Activated T-helper 1 cell treated with Interleukin-2 at 50 U/mL for 16 hours (primary cell): ENCODE measurements around the gene IL1R2.
"Not testable (repeated sequence)": the region's sequence is repeated elsewhere in the genome, so short reads cannot be mapped to it uniquely, and the experiment has no call there.

Experiments used
- DNase-seq: peaks from one replicate; pipeline ENCODE4 v3.0.0-alpha.2; 2020; ENCODE audit warnings: low read depth

IL1R2 gene

DNA sequence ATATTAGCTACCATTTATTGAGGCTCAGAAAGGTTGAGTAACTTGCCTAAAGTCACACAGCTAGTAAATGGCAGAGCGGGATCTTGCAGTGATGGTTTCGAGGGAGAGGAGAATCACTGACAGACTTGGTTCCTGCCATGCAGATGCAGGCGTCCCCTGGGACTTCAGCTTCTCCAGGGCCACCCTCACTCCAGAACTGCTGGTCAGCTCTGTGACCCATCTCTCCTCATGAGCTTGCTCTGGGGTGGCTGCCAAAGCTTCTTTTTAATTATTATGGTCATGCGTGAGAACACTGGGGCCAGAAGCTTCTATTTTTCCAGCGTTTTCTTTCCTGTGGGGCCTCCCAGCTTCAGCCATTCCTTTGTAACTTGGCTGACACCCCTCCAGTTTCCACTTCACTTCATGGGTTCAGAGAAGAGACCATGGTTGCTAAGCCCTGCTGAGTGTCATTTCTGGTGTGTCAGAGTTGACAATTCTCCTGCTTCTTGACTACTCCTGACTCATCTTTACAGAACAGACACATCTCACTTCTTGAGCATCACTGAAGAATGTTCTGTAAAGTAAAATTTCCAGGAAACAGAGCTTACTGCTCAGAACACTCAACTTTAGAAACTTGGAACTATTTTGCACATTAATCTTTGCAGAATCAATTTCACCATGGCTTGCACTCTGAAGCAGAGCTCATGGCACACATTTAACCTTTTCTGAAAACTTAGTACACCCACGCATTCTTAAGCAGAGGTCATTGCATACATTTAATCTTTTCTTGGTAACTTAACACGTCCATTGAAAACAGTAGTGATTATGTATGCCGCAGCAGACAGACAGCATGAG, 70.4 kb downstream of the IL1R2 start:
- no peak for DNase-seq

DNA sequence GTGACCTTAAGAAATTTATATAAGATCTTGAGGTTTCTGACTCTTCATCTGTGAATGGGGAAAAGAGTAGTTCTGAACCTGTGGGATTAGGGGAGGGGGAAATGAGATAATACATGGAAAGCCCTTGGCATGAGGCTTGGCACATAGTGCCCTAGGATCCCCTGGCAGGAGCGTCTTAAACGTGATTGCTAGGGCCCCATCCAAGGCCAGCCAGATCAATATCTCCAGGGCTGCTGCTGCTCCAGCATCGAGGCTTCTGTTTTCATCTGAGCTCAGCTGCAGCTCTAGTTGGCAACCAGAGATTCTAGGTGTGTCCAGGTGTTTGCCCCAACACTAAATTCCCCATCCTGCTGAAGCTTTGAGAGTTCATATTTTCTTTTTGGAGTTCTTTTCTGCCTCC, 71.0 kb downstream of the IL1R2 start:
- no peak for DNase-seq

DNA sequence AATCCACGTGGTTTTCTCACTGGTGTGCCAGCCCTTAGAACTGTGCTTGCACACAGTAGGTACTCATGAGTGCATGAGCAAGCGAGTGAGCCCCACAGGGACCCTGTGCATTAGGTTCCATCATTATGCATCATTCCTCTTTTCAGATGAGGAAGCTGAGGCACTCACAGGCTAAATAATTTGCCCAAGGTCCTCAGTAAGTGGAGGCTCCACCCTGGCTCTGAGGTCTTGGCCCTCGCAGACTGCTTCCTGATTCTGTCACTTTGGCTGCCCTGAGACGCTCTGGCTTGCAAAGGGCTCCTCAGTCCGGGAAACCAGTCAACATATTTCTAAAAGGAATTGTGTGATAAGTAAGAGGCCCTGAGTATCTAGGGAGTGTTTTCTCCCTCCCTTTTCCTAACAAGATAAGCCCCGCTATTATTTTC, 71.7 kb downstream of the IL1R2 start:
- no peak for DNase-seq

DNA sequence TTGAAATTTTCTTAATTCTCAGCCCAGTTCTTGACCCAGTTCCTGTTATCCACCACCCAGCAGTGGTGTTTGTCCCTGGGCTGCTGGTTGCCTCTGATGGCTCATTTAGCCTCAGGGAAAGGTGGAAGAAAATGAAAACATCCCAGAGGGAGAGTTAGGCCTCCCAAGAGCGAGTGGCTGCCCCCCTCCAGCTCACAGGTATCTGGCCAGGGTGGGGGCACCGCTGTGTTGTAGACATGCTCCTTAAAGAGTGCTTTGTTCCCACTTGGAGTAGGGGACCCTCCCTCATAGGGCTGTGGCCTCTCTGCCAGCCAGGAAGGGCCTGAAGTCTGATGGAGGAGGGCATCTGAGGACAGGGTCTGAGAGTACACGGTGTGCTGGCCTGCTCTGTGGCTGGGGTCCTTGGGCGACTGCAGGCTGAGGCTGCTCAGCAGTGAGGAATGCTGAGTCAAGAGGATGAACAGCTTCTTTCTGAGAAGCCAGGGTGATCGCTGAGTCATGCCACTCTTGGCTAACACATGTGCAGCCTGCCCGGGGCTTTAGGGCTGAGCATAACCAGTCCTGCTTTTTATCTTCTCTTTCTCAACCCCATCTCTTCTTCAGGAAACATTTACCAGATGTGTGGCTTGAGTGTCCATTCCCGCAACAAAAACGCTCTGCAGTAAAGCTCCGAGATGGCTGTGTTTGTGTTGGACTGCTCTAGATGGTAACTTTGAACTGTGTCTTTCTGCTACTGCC, 72.3 kb downstream of the IL1R2 start:
- no peak for DNase-seq

DNA sequence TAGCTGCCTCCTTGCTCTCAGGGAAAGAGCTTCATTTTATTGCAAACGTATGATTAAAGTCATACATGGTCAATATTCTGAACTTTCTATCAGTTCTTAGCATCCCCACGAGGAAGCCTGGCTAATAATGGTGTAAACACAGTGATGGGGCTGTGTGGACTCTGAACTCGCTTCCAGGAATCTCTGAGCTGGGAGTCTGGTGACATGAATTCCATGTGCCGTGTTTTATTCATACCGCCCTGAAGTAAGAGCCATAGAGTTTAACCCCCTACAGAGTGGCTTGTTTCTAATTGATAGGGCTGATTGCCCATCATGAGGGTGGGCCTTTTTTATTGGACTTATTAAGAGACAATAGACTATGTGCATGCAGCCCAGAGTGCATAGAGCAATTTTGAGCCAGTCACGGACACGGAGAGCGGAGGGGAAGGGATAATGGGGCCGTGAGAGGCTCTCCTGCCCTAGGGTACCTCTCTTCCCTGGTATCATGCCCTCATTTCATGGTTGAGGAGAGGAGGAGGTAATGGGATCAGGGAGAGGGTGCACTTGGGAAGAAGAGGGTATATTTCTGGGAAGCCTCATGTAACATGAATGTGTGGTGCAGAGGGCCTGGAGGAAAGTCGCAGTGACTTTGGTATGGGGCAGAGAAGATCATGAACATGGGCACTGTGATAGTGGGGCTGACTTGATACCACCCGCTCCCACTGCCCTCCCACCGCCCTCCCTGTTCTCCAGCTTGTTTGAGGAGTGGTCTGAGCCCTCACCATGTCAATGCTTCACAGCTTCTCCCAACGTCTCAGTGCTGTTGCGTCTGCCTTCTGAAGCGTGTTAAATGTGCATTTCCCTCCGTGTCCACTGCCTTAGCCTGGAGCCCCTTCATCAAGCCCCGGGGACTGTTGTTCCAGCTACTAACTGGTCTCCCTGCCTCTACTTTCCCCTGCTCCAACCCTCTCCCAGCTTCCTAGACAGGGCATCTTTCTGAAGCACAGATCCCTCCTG, 73.2 kb downstream of the IL1R2 start:
- DNase-seq: no peak

DNA sequence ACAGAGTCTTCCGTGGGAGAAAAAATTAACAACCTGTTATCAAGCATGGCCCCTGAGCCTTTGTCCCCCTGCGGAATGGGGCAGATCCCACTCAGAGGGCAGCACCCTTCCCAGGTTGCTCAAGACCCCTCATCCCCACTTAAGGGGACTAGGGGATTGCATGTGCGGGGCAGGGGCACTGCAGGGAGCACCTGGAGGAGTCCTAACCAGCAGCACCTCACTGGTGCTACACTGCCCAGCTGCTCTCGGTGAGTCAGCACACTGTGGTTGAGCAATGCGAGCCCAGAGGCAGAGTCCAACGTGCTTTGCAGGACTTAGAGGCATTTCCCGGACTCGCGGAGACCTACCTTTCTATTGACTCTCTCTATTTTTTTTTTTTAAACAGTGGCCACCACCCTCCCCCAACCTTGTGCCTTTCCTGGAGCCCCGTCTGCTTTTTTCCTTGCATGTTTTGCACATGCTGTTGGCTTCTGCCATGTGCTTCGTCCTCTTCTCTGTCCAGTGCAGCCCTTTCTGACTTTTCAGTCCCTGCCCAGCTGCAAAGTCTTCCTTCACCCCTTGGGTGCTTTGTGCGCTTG, 74.0 kb downstream of the IL1R2 start:
- DNase-seq: no peak

DNA sequence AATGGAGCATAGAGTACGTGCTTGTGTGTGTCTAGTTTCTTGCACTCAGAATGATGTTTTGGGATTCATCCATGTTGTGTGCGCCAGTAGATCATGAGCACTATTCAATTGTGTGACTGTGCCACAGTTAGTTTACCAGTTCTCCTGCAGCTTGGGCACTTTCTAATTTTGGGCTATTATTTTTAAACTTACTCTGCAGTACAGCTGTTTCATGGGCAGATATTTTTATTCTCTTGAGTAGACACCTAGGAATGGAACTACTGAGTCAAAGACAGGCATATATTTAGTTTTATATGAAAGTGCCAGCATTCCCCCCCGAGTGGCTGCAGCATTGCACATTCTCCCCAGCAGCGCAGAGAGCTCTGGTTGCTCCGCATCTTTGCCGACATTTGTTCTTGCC, 74.8 kb downstream of the IL1R2 start:
- no peak for DNase-seq

DNA sequence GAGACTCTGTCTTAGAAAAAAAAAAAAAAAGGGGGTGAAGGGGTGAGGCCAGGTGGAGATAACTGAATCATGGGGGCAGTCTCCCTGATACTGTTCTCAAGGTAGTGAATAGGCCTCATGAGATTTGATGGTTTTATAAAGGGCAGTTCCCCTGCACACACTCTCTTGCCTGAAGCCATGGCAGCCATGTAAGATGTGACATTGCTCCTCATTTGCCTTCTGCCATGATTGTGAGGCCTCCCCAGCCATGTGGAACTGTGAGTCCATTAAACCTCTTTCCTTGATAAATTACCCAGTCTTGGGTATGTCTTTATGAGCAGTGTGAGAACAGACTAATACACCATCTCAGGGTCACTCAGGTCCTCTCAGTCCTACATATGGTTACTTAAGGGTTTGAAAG, 76.4 kb downstream of the IL1R2 start:
- not testable (repeated sequence) for DNase-seq

DNA sequence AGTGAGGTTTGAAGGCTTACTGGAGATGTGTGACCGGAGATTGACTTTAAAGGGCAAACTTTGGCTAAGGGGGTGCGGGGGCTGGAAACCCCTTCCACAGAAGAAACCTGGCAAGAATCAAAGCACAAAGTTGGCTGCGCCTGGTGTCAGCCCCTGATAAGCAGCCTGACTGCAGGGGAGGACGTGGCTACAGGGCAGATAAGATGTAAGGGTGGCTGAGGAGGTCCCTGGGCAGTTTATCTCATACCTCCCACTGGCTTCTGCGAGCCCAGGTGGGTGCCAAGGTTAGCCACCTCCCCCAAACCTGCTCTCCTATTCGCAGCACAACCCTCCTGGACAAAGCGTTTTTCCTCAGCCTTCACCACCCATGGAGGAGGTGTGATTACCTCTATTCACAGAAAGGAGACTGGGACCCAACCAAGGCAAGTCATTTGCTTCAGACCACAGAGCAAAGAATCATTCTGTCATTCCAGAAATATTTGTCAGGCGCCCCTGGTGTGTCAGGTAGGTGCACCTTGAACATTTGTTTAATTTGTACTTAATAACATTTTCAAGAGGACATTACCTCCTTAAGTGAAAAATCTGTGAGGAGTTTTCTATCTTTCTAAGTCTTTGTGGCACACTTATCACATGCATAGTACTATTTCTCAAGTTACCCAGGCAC, 77.7 kb downstream of the IL1R2 start:
- DNase-seq: no peak

DNA sequence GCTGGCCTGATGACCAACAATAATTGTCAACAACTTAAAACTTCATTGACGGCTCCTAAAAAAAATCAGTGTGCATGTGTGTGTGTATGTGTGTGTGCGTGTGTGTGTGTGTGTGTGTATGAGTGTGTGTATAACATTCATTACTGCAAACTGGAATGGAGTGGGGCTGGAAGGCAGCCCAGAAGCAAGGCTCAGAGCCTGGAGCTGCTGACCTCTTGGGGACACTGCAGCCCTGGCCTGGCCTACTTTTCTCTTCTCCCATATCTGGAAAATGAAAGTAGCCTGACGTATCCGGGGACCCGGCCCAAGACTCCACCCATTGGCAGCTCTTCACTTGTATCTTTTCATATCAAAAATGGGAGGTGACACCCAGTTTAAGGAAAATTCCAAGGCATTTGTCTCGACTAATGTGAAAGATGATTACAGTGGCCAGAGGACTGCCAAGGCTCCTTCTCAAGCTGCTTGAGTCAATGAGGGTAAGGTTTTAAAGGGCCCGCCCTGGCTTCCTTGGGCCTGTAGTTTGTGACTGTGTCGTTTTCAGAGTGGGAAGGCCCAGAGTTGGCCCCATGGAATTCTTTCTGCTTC, 78.4 kb downstream of the IL1R2 start:
- DNase-seq: no peak

DNA sequence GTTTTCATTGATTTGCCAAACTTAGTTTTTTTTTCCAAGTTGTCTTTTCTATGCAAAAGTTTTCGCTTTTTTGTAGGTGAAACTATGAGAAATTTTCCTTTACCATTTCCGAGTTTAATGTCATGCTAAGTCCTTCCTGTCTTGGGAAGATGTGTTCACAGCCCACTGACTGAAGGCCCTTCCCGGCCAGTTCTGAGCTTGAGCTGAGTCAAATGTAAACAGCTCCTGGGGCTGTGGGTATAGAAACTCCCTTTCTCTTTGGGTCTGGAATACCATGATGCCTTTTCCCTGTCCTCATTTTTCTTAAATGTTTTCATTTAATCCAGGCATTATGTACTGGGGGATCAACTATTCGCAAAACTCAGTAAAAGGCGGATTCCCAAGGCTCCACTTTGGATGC, 81.0 kb downstream of the IL1R2 start:
- DNase-seq: no peak

DNA sequence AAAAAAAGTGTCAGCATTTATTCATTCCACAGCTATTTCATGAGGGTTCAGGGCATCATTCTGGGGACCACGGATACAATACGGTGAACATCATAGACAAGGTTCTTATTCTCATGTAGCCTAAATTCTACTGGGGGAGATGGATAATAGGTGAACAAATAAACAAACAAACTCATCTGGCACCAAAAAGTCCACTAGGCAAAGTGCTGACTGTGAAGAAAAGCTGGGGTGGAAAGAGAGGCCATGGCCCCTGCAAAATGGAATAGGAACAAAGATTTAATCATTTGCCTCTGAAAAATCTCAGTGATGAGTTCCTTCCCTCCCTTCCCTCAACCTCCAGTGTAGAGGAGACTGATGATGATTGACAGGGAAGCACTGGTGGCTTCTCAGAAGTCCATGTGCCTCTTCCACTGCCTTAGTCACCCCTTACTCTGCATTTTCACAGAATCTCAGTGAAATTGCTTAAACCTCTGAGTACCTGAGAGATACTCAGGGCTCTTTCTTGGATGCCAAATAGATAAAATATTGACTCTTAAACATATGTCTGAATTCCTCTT, 81.5 kb downstream of the IL1R2 start:
- no peak for DNase-seq

DNA sequence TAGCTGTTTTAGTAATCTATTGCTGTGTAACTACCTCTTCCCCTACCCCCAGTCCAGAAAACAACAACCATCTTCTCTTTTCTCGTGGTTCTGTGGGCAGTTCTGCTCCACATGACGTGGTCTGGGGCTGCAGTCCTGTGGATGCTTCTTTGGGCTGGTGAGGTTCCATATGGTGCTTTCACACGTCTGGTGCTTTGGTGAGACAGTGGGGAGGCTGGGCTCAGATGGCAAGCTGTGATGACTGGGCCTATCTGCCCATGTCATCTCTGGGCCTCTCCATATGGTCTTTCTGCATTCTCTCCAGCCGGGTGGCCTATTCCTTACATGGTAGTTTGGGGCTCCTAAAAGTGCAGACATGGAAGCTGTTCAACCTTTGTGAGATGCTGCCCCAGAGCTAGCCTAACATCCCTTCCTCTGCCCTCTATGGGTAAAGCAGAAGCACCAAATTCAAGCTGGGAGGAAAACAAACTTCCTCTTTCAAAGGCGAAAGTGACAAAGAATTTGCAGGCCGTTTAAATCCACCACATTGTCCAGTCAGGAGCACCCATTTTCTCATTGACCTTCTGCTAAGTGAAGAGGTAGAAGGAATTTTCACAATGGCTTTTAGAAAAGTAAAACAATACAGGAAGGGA, 82.5 kb downstream of the IL1R2 start:
- DNase-seq: no peak

DNA sequence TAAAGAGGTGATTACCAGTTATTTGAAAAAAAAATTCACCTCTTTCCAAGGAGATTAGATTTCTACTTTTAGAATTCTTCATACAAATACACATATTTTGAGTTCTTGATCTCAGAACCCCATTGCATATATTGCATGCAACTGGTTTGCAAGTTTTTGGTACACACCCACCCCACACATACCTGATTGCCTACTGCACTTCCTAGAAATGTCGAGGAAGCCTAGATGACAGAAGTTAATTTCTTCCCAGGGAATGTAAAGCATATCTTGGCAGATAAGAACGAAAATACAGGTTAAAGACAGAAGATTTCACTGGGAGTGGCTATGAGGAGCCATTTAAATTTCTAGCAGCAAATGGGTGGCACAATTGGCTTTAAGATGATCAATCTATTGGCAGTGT, 83.7 kb downstream of the IL1R2 start:
- DNase-seq: no peak

DNA sequence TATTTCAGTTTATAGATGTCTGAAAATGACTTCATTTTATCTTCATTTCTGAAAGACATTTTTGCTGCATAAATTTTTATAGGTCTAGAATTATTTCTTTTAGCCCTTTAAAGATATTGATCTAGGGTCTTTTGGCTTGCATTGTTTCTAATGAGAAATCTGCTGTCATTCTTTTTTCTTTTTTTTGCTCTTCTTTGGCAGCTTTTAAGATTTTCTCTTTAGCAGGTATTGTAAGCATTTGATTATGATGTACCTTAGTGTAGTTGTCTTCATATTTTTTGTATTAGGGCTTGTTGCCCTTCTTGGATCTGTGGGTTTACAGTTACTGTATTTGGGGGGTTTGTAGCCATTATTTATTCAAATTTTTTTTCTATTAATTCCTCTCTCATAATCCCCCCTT, 84.8 kb downstream of the IL1R2 start:
- no peak for DNase-seq
